HG03039 (cell line): ENCODE data around the gene ROBO1.
A peak's percentile ranks its signal among the peaks of the same experiment; 100 is the strongest.

Source experiments
- ATAC-seq: cut with Tn5 transposase; IDR thresholded peaks from one replicate; pipeline ENCODE4 v1.9.1; 2021; ENCODE audit warnings: mild to moderate bottlenecking, moderate library complexity; ENCODE audit not compliant: unreplicated experiment

ROBO1 gene

DNA sequence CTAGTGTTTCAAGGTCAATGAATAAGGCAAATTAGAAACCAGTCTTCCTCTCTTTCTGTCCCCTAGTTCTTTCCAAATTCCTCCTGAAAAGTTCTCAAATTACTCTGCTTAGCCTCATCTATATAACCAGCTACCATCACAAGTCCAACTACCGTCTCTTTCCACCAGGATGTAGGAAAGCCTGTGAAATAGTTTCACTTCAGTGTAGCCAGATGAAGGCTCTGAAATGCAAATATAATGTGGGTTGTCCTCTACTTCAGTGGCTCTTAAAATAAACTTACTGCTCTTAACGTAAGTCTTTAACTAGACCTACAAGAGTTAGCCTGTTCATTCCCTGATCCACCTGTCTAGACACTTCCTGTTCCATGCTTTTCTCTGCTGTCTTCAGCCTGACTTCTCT, 827.7 kb downstream of the ROBO1 start:
- no peak for ATAC-seq

DNA sequence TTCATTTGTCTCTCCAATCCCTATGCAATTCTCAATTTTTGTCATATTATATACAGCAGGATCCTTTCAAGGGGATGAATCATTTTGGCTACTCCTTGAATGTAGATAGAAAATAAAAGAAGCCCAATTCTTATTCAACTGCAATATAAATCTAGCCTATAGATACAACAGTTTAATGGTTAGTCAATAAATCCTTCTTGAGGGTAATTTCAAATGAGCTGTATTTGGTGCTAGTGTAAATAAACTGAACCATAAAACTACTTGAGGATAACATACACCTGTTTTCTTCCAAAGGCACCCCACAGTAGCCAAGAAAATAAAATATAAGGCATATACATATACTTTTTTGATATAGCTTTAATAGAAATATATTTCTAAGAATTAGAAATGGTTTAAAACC, 830.3 kb downstream of the ROBO1 start:
- ATAC-seq = no peak

DNA sequence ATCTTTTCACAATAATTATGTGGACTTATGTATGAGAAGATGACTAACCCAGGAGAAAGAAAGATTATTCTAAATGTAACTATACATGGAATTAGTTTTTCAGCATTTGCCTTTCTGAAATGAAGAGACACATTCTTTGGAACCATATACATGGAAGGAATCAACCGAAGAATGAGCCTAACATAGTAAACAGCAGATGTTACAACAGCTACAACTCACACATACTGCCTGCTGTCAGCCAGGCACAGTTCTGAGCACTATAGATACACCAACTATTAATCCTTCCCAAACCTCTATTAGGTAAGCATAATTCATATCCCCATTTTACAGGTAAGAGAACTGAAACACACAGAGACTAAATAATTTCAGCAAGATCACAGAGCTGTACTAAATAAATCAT, 840.0 kb downstream of the ROBO1 start:
- no peak for ATAC-seq

DNA sequence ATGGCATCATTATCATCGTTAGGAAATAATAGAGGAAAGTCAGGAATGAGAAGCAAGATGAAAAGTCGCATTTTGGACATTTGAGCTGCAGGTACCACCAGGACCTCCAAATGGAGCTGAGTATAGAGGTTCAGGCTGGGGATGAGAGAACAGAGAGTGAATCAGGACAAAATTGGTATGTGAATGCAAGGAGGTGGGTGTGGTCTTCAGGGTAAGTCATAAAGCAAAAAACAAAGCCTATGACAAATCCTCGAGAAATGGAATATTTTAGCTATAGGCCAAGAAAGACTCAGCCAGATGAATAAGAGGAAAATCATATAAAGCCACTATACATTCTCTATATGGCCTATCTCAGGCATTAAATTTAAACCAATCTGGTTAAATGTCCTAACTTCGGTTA, 841.3 kb downstream of the ROBO1 start:
- ATAC-seq = no peak

DNA sequence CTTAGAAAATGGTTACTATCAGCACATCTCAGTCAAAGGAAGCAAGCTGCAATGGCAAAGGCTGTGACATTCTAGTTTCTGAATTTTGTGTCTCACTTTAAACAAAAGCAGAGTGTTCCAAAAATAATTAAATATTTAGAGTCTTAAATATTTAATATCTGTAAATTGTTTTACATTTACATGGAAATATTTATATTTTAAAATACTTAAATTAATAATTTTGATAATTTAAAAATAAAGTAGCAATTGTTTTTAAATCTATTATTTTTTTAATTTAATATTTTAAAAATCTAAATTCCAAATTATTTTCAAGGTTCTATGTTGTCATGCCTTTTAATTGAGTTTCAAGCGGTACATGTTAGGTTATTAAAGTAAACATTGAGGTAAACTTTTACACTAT, 843.1 kb downstream of the ROBO1 start:
- ATAC-seq = no peak

DNA sequence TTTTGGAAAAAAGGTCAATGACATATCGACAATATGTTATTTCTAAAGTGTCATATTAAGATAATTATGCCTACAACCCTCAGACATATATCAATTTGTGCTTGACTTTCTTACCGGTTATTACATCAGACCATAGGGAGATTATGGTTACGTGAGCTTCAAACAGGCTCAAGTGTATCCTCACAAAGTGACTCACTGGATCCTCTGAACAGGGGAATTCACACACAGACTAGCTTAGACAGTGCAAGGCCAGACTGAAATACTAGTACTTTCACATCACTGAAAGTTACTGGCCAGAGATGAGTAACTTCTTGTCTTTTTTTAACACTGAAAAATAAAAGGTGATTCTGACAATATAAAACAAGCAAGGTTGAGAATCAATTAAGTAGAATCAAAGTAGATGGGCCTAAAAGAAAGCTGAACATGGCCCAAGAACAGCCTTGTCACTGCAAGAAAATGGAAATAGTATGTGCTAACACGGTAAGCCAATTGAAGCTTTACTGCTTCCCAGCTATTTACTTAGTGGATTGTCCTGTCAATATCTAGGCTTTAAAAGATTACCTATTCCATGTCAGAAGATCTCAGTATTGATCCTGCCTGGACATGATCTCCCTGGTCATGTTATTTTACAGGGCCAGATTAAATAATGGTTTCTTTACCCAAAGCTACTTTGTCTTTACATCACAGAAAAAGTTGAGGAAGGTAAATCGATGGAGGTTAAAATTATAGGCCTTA, 848.6 kb downstream of the ROBO1 start:
- ATAC-seq = peak; percentile 83

DNA sequence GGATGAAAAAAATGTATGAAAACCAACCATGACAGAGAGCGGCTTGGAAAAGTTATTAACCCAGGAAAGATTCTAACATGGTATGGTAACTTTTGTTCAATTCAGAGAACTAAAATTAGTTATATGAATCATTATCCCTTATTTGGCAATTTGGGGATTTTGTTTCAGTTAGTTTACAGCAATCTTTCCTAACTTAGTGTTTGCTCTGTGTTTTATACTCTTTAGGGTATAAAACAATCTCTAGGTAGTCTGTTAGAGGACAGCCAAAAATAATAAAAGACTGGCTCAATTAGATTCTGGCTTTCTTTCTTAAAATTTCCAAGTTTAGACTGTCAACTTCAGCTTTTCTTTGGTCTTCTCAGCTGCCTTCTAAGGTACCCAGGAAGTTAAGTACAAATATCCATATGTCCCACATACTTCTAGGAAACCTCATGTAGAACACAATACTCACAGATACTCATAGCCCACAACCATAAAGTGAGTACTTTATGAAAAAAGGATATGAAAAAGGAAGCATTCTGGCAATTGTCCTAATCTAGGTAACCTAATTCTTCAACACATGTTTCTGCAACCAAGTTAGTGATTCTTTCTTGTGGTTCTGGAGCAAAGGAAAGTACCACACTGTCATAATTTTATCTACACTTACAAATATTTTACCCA, 849.3 kb downstream of the ROBO1 start:
- peak; percentile 18 for ATAC-seq

DNA sequence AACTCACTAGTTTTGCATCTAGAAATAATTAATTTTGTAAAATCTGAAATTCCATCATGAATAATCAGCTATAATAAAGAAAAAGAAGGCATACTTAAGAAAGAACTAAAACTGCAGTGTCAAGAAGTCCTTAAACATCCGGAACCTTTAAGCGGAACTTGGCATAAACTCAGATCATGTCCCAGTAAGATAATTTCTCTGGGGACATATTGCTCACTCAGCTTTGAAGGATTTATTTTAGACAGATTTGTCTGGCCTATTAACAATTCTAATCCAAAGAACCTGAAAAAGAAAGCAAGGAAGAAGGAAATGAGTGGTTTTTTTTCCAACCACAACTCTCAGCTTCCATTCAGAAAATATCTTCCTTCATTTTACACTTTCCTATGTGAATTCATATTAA, 850.3 kb downstream of the ROBO1 start:
- ATAC-seq = no peak

DNA sequence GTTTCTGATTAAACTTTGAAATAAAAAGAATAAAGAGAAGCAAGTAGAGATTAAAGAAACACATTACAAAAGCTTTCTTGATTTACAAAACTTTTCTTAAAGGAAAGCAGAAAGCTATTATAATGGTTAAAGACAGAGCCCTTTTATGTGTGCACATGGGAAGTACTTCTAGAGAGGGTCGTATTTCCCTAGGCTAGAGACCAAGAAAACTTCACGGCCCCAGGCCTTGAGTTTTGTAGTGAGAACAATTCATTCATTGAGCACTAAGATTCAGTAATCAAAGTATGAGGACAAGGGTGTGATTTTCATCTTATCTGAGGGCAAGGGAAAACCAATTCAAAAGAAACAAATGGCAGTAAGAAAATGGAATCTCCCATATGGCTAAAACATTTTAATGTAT, 854.1 kb downstream of the ROBO1 start:
- no peak for ATAC-seq

DNA sequence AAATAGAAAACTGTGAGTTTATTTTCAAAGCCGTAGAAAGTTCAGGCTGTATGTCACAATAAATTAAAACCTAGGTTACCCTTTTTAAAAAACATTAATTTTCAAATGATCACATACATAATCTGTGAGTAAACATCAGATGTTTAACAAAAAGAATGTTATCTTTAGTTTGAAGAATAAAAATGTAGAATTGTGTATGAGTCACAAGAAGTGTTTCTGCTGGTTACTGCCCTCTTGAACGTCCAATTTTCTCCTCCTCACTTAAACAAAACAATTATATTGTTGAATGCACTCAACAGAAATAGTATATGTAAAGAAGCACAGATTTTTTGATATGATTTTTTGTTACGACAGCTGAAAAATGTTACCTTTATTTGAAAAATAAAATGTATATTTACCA, 855.1 kb downstream of the ROBO1 start:
- no peak for ATAC-seq

DNA sequence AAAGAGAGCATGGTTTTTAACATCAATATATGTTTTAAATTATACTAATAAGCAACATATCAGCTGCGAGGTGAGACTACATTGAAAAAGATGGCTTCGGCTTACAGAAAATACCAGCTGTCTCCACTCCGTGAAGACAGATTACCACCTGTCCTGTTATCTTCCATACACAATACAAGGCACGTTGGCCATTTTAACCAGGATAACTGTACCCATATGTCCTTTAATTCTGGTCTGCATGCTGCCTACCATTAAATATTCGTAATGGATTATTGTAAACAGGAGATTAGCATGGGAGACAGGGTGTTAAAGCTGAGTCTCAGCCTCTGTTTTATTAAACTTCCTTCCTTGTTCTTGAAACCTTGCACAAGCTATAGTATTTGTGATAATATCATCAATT, 855.5 kb downstream of the ROBO1 start:
- no peak for ATAC-seq

DNA sequence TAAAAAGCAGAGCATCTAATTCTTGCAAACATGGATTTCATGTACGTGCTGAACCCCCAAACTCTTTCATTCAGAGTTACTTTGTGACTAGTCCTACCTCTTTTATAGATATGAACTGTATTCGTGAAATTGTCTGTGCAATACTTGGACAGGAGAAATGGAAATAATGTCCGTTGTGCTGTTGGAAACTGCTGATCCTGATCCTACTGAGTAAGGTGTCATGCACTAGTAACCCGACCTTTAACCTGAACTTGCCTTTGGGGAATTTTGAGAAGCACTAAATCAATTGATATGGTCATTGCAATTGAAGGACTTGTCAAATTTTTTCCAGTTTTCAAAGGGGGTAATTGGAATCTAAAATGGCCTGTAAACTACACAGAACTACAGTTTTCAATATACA, 856.4 kb downstream of the ROBO1 start:
- no peak for ATAC-seq

DNA sequence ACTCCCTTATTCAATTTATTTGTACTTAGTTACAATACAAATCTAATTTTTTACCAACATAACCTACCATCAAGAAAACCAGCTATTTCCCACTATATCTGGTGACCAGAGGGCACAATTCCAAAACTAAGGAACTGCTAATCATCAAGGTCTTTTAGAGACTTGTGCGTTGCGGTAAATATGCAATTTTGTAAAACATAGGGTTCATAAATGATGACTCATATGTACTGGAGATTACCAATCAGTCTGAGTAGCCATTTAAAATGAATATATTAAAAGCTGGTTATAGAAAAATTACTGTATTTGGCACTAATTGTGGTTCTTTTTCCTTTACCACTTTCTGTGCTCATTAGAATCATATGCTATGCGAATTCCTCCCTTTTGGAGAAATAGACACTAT, 859.6 kb downstream of the ROBO1 start:
- no peak for ATAC-seq

DNA sequence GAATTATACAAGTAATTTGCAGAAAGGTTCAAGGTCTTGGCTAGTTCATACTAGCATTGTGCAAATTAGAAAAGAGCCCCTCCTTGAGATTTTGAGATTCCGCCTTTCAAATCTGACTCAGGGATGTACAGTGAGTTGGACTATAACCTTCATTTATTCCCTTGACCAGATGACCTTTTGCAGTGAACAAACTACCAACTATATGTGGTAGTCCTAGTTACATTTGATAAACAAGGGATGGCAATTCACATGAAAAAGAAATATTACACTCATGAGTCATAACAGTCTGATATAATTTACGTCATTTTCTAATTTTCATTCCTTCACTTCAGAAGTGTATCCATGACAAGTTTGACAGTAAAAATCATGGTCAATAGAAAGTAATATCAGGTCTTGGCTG, 860.4 kb downstream of the ROBO1 start:
- no peak for ATAC-seq

DNA sequence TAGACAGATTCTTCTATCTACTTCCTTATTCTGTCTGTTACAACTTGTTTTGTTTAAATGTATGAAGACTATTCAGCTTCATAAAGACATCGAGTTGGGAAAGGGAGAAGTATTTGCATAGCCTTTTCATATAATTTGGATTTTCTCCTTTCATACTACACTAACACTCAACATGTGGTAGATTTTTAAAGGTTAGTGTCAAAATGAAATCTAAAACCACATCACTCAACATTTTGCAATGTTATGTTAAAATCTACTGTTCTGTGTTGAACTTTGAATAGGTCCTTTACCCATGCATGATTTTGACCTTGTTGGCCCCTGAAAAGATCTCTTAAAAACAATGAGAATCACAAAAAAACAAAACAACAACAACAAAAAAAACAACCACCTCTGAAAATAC, 860.9 kb downstream of the ROBO1 start:
- ATAC-seq = no peak

DNA sequence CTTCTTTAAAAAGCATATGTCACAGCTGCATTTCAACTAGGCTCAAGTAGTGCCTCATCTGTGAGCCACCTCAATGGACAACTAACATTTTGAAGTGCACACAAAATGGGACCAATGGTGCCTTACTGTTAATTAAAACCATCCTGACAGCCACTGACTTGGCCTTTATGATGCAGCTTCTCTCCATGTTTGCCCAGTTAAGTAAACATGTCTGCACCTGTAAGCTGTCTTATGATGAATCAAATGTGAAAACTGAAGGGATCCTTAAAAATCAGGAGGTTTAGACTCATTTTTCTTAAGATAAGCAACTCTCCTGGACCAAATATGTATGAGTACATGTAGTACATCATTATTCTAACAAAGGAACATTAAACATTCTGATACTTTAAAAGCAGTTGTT, 861.6 kb downstream of the ROBO1 start:
- ATAC-seq = no peak

DNA sequence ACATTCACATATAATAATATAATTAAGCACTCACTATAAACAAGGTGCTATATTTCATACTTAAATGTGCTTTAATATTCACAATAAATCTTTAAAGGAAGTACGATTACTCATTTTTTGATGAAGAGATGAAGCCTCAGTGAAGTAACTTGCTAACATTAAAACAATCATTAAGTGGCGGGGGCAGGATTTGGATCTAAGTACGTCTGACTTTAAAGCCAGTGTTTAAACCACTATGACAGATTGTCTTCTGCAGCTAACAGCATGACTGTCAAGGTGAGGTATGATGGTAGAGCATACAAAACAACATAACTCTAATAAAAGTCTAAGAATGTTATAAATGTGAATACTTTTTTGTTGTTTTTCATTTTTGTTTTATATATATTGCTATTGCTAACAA, 862.1 kb downstream of the ROBO1 start:
- ATAC-seq = no peak

DNA sequence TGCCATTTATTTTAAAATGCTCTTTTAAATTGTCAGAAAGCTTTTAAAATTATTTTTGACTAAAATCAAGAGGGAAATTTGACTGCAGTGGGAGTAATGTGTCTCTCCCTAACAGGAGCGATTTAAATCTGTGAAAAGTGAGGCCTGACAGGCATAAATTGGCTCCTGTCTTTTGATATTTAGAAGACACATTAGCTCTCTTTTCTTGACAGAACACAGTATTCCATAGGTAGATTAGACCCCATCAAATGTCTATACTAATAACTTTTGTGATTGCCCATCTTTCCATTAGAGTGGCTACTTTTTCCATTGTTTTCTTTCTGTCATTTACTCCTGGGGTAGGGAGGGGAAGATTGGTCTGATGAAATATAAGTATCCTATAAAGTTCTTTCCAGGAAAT, 866.3 kb downstream of the ROBO1 start:
- no peak for ATAC-seq

DNA sequence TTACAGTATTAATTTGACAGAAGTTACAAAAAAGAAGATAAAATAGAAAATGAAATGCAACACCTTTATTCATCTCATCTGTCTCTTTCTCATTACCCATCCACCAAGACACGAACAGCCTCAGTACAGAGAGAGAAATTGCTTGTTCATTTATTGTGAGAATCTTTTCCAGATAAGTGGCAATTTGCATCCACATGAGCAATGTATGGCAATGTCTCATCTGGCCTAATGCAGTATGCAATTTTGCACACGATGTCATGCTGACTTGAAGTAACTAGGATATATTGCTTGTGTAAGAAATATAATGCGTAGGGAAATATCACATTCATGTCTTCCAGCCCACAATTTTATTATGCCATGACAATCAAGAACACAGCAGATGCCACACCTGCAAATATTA, 866.9 kb downstream of the ROBO1 start:
- no peak for ATAC-seq

DNA sequence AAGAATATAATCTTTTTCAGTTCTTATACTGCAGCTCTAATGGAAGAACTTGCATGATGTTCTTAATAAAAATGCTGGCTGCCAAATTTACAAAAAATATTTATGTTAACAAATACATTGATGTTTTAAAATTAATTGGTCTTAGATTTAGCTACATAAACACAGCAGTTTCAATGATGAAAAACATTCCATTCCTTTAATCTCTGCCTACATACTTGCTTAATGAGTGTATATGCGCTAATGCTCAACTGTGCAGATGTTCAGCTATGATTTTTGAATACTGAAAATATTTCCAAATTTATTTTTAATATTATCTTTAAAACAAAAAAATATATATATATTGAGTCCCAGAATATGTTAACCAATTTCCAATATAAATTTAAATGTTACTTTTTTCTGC, 867.4 kb downstream of the ROBO1 start:
- no peak for ATAC-seq

DNA sequence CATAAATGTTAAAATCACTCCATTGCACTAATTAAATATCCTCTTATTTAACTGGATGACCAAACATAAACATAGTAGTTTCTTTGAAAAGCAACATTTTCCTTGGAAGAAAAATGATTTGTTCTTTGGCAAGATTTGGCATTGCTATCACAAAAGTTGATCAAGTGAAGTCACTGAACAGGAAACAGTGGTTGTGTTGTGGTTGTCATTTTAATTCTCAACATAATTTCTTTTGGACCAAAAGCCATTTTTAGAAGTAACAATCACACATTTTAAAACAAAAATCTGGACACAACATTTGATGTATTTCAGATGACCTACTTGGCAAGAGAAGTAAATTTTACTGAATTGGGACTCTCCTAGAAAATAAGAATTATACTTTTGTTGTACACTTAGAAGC, 872.3 kb downstream of the ROBO1 start:
- no peak for ATAC-seq

DNA sequence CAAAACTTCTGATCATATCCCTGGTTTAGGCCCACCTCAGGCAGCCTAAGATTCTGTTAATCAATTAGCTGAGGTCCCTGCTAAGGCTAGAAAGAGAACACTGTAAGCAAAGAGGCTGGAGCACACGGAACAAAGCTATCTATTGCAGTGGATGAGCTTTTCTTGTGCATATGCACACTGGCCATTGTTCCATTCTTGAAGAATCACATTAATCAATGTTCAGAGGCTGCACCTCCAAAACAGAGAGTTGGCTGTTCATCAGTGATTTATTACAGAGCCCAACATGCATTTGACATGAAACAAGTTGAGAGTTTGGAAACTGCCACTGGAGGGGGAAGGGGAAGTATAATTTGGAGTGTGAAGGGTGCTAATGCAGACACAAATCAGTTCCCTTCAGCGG, 873.0 kb downstream of the ROBO1 start:
- ATAC-seq = no peak

DNA sequence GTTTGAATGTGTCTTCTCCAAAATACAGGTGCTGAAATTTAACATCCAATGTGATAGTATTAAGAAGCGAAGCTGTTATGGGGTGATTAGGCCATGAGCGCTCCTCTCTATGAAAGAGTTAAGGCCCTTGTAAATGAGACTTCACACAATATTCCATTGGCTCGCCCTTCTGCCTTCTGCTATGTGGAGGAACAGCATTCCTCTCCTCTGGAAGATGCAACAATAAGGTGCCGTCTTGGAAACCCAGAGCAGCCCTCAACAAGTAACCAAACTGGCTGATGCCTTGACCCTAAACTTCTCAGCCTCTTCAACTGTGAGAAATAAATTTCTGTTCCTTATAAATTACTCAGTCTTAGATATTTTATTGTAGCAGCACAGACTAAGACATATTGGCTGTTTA, 874.6 kb downstream of the ROBO1 start:
- ATAC-seq = no peak
